Measurements from ENCODE around the gene OXER1. TPM values are rescaled to one million over a fixed set of nuclear protein-coding genes. Genes with fewer than 3 reads are reported as not detected.

OXER1 gene, protein sequence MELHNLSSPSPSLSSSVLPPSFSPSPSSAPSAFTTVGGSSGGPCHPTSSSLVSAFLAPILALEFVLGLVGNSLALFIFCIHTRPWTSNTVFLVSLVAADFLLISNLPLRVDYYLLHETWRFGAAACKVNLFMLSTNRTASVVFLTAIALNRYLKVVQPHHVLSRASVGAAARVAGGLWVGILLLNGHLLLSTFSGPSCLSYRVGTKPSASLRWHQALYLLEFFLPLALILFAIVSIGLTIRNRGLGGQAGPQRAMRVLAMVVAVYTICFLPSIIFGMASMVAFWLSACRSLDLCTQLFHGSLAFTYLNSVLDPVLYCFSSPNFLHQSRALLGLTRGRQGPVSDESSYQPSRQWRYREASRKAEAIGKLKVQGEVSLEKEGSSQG
- 10 to 100 TPM in 3 of 4 donors, 1 to 10 TPM in 1; 6.4 to 40.3 (median 12.6) TPM for polyA plus RNA-seq
- long read RNA-seq, donor 1: 0 reads
- long read RNA-seq, donor 2, partial matches to known transcripts: 5 of 7 reads
- long read RNA-seq, donor 2, other reads (novel, unspliced or antisense): 0 of 7 reads
- long read RNA-seq, donor 3, transcript OXER1-201 (1 exons, 1,781 nt): major isoform, 7 of 7 reads
- long read RNA-seq, donor 3, partial matches to known transcripts: 0 of 7 reads
- long read RNA-seq, donor 3, other reads (novel, unspliced or antisense): 0 of 7 reads
- long read RNA-seq, donor 4: 0 reads
- long read RNA-seq, donor 5, transcript OXER1-201 (1 exons, 1,781 nt): major isoform, 5 of 5 reads
- long read RNA-seq, donor 5, partial matches to known transcripts: 0 of 5 reads
- long read RNA-seq, donor 5, other reads (novel, unspliced or antisense): 0 of 5 reads
- long read RNA-seq, donor 6, transcript OXER1-201 (1 exons, 1,781 nt): major isoform, 8 of 8 reads
- long read RNA-seq, donor 6, partial matches to known transcripts: 0 of 8 reads
- long read RNA-seq, donor 6, other reads (novel, unspliced or antisense): 0 of 8 reads
- long read RNA-seq, donor 7: 0 reads
- long read RNA-seq, donor 8, partial matches to known transcripts: 0 of 1 reads
- long read RNA-seq, donor 8, other reads (novel, unspliced or antisense): 0 of 1 reads
- long read RNA-seq, donor 9, partial matches to known transcripts: 0 of 4 reads
- long read RNA-seq, donor 9, other reads (novel, unspliced or antisense): 0 of 4 reads
- long read RNA-seq, donor 10, transcript OXER1-201 (1 exons, 1,781 nt): major isoform, 9 of 9 reads
- long read RNA-seq, donor 10, partial matches to known transcripts: 0 of 9 reads
- long read RNA-seq, donor 10, other reads (novel, unspliced or antisense): 0 of 9 reads

DNA sequence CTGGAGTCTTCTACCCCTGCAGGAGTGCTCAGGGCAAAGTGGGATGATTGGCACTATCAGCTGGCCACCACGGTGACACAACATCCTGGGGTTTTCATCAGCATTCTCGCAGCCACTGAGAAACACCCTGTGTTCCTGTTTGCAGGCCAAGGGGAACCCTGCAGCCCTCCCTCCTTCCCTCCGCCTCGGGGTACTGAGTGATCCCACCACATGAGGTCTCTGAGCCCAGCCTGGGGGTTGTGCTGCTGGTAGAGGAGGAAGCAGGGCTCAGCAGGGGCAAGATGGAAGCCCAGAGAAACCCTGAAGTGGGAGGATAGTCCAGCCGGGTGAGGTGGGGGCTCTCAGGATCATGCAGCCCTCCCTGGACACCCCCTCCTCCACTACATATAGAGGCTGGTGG, at the start of gene OXER1:
OXER1 (minus strand) TSS at position 40 of the 400 bp plus-strand sequence. CDS start 73 bp downstream, outside the sequence.
- H3K27ac ChIP-seq (ENCODE audit: low read depth in 1 of 3, low read length in 2 of 3): no peak within 1 kb of the TSS
- FAIRE-seq: no peak
- H3K4me3 ChIP-seq (ENCODE audit: low read depth in 1 of 3, low read length in 3 of 3): no peak within 1 kb of the TSS
- H3K36me3 ChIP-seq (ENCODE audit: control insufficient read depth in 3 of 3, insufficient read depth in 2 of 3, low read depth in 1 of 3, low read length in 3 of 3): peaks cover 0 to 46% (median 0%) of the 10 kb centered on the region in 3 donors
- 51 to 81% (median 72%) methylated on average over 4 to 5 of the region's 5 CpGs for WGBS, 3 donors
- DNase-seq: no peak
- no peaks in the 10 kb centered on the region for H3K9me3 ChIP-seq (ENCODE audit: control insufficient read depth in 2 of 2, insufficient read depth in 1 of 2, low read depth in 1 of 2, low read length in 1 of 2)
- no peaks in the 10 kb centered on the region for H3K27me3 ChIP-seq (ENCODE audit: control insufficient read depth in 3 of 3, insufficient read depth in 3 of 3, low read length in 3 of 3)
- H3K4me1 ChIP-seq (ENCODE audit: control insufficient read depth in 3 of 3, insufficient read depth in 2 of 3, low read depth in 1 of 3, low read length in 2 of 3): no peaks in the 10 kb centered on the region

GRCh38 chr2:42812899-42813479, 49.1 kb upstream of the OXER1 start:
- FAIRE-seq: no peak

GRCh38 chr2:42810971-42811811, 47.3 kb upstream of the OXER1 start:
- WGBS, 3 donors: 2 to 26% (median 19%) methylated on average over 46 to 51 of the region's 51 CpGs
- Histone ChIP-seq H3K27me3 (ENCODE audit: control insufficient read depth in 3 of 3, insufficient read depth in 3 of 3, low read length in 3 of 3) (no peaks in the 10 kb centered on the region), H3K9me3 (ENCODE audit: control insufficient read depth in 2 of 2, insufficient read depth in 1 of 2, low read depth in 1 of 2, low read length in 1 of 2) (no peaks in the 10 kb centered on the region), H3K4me1 (ENCODE audit: control insufficient read depth in 3 of 3, insufficient read depth in 2 of 3, low read depth in 1 of 3, low read length in 2 of 3) (peaks cover 0 to 9% (median 0%) of the 10 kb centered on the region in 3 donors), H3K4me3 (ENCODE audit: low read depth in 1 of 3, low read length in 3 of 3) (peak overlapping the region; percentile 42 to 72 (median 57)), H3K36me3 (ENCODE audit: control insufficient read depth in 3 of 3, insufficient read depth in 2 of 3, low read depth in 1 of 3, low read length in 3 of 3) (no peaks in the 10 kb centered on the region), H3K27ac (ENCODE audit: low read depth in 1 of 3, low read length in 2 of 3) (peak overlapping the region; percentile 99 to 100 (median 99))
- FAIRE-seq: no peak
- peak; percentile 29 to 80 for DNase-seq

More at GRCh38 chr2:42812899-42813479, 49.1 kb upstream of the OXER1 start:
- no peak overlapping the region for H3K27ac ChIP-seq (ENCODE audit: low read depth in 1 of 3, low read length in 2 of 3)
- no peaks in the 10 kb centered on the region for H3K9me3 ChIP-seq (ENCODE audit: control insufficient read depth in 2 of 2, insufficient read depth in 1 of 2, low read depth in 1 of 2, low read length in 1 of 2)
- peaks cover 0 to 9% (median 0%) of the 10 kb centered on the region in 3 donors for H3K4me1 ChIP-seq (ENCODE audit: control insufficient read depth in 3 of 3, insufficient read depth in 2 of 3, low read depth in 1 of 3, low read length in 2 of 3)
- no peaks in the 10 kb centered on the region for H3K36me3 ChIP-seq (ENCODE audit: control insufficient read depth in 3 of 3, insufficient read depth in 2 of 3, low read depth in 1 of 3, low read length in 3 of 3)
- H3K4me3 ChIP-seq (ENCODE audit: low read depth in 1 of 3, low read length in 3 of 3): no peak overlapping the region
- 0 to 32% (median 9%) methylated on average over 1 of the region's 1 CpG for WGBS, 3 donors
- H3K27me3 ChIP-seq (ENCODE audit: control insufficient read depth in 3 of 3, insufficient read depth in 3 of 3, low read length in 3 of 3): no peaks in the 10 kb centered on the region
- DNase-seq: peak; percentile 46 to 68

GRCh38 chr2:42810121-42810970, 46.4 kb upstream of the OXER1 start:
- DNase-seq (peak; percentile 91 to 98), FAIRE-seq (no peak)
- no peaks in the 10 kb centered on the region for H3K27me3 ChIP-seq (ENCODE audit: control insufficient read depth in 3 of 3, insufficient read depth in 3 of 3, low read length in 3 of 3)
- H3K27ac ChIP-seq (ENCODE audit: low read depth in 1 of 3, low read length in 2 of 3): peak overlapping the region; percentile 99 to 100 (median 99)
- H3K4me3 ChIP-seq (ENCODE audit: low read depth in 1 of 3, low read length in 3 of 3): peak overlapping the region; percentile 65 to 72 (median 69)
- H3K36me3 ChIP-seq (ENCODE audit: control insufficient read depth in 3 of 3, insufficient read depth in 2 of 3, low read depth in 1 of 3, low read length in 3 of 3): no peaks in the 10 kb centered on the region
- H3K4me1 ChIP-seq (ENCODE audit: control insufficient read depth in 3 of 3, insufficient read depth in 2 of 3, low read depth in 1 of 3, low read length in 2 of 3): peaks cover 0 to 9% (median 0%) of the 10 kb centered on the region in 3 donors
- H3K9me3 ChIP-seq (ENCODE audit: control insufficient read depth in 2 of 2, insufficient read depth in 1 of 2, low read depth in 1 of 2, low read length in 1 of 2): no peaks in the 10 kb centered on the region
- 0 to 1% (median 1%) methylated on average over 49 to 83 of the region's 83 CpGs for WGBS, 3 donors

GRCh38 chr2:42809819-42810120, 45.8 kb upstream of the OXER1 start:
- WGBS, 3 donors: 0 to 1% (median 0%) methylated on average over 20 to 35 of the region's 35 CpGs
- no peaks in the 10 kb centered on the region for H3K9me3 ChIP-seq (ENCODE audit: control insufficient read depth in 2 of 2, insufficient read depth in 1 of 2, low read depth in 1 of 2, low read length in 1 of 2)
- H3K27ac ChIP-seq (ENCODE audit: low read depth in 1 of 3, low read length in 2 of 3): peak overlapping the region; percentile 99 to 100 (median 99)
- peak overlapping the region; percentile 43 to 69 (median 65) for H3K4me3 ChIP-seq (ENCODE audit: low read depth in 1 of 3, low read length in 3 of 3)
- DNase-seq: peak in 1 of 2 donors; percentile 69
- FAIRE-seq: no peak
- no peaks in the 10 kb centered on the region for H3K36me3 ChIP-seq (ENCODE audit: control insufficient read depth in 3 of 3, insufficient read depth in 2 of 3, low read depth in 1 of 3, low read length in 3 of 3)
- no peaks in the 10 kb centered on the region for H3K27me3 ChIP-seq (ENCODE audit: control insufficient read depth in 3 of 3, insufficient read depth in 3 of 3, low read length in 3 of 3)
- H3K4me1 ChIP-seq (ENCODE audit: control insufficient read depth in 3 of 3, insufficient read depth in 2 of 3, low read depth in 1 of 3, low read length in 2 of 3): peaks cover 0 to 9% (median 0%) of the 10 kb centered on the region in 3 donors

DNA sequence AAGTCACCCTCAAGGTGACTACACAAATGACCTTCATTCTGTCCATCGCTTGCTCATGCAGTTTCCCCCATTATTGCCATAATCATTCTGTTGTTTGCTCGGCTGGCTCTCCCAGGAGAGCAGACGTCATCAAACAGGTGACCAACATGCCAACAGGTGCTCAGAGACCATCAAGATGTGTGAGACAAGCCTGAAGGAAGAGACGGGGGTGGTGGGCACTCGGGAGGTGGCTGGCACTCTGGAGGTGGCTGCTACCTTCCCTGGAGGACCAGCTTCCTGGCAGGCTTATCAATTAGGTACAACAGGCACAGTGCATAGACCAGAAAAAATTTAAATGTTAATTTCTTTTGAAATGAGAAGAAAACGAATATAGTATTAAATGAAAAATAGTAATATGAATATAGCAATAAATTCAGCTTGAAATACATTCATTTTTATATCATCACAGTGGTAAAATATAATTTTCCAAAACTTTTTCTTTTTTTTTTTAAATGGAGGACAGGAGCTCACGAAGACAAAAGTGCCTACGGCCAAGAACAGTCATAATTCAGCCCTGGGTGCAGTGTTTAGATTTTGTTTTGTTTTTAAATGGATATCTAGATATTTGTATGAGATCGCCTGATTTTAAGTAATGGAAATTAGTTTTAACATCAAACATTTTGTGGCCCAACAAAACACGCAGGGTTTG, 45.3 kb upstream of the OXER1 start:
- Histone ChIP-seq H3K4me1 (ENCODE audit: control insufficient read depth in 3 of 3, insufficient read depth in 2 of 3, low read depth in 1 of 3, low read length in 2 of 3) (peaks cover 0 to 9% (median 0%) of the 10 kb centered on the region in 3 donors), H3K27me3 (ENCODE audit: control insufficient read depth in 3 of 3, insufficient read depth in 3 of 3, low read length in 3 of 3) (no peaks in the 10 kb centered on the region), H3K27ac (ENCODE audit: low read depth in 1 of 3, low read length in 2 of 3) (peak overlapping the region; percentile 99 to 100 (median 99)), H3K36me3 (ENCODE audit: control insufficient read depth in 3 of 3, insufficient read depth in 2 of 3, low read depth in 1 of 3, low read length in 3 of 3) (no peaks in the 10 kb centered on the region), H3K9me3 (ENCODE audit: control insufficient read depth in 2 of 2, insufficient read depth in 1 of 2, low read depth in 1 of 2, low read length in 1 of 2) (no peaks in the 10 kb centered on the region), H3K4me3 (ENCODE audit: low read depth in 1 of 3, low read length in 3 of 3) (peak overlapping the region; percentile 43 to 69 (median 65))
- WGBS, 3 donors: 12 to 34% (median 25%) methylated on average over 10 of the region's 10 CpGs
- DNase-seq (peak; percentile 45 to 81), FAIRE-seq (no peak)

Data from small intestine (tissue), 16 donors.